Measurements from ENCODE around the gene SYCP2L.
"Not testable (repeated sequence)": the region's sequence is repeated elsewhere in the genome, so short reads cannot be mapped to it uniquely, and the experiment has no call there.

The SYCP2L gene

GRCh38 chr6:10880366-10880765 lies 6.5 kb upstream of the SYCP2L start:
- no peak for DNase-seq (ENCODE audit: low spot score)

GRCh38 chr6:10882253-10882630 lies 4.6 kb upstream of the SYCP2L start:
- not testable (repeated sequence) for DNase-seq (ENCODE audit: low spot score)

DNA sequence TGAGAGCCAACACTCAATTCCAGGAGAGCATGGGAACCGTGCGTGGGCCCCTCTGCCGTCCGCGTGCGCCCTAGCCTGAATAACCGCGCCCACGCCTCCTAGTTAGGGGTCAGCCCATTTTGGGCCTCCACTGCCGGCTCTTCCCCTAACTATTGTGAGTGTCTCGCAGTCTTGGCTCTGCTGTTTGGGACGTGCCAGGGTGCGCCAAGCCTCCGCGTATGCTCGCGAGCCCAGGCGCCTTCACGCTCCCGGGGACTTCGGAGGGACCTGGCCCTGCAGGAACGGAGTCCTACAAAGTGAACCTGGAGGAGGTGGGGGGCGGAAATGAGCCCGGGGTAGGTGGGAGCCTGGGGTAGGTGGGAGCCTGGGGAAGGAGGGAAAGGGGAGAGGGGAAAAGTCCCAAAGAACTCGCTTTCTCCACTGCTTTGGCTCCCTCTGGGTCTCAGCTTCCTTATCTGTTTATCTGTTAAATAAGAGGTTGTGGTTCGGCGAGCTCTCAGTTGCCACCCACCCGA lies 4.1 kb upstream of the SYCP2L start:
- DNase-seq (ENCODE audit: low spot score), result no peak

GRCh38 chr6:10883312-10884244 lies 3.3 kb upstream of the SYCP2L start:
- DNase-seq (ENCODE audit: low spot score), result no peak

GRCh38 chr6:10884245-10884972 lies 2.4 kb upstream of the SYCP2L start:
- DNase-seq (ENCODE audit: low spot score), result no peak

- DNase-seq (ENCODE audit: low spot score), result not testable (repeated sequence)
Measured at GRCh38 chr6:10886365-10886690, 524 bp upstream of the SYCP2L start.

DNA sequence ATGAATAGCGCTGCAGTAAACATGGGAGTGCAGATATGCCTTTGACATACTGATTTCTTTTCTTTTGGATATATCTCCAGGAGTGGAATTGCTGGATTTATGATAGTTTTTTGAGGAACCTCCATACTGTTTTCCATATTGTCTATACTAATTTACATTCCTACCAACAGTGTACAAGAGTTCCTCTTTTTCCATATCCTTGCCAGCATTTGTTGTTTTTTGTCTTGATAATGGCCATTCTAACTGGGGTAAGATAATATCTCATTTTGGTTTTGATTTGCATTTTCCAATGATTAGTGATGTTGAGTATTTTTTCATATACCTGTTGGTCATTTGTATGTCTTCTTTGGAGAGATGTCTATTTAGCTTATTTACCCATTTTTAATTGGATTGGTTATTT lies 3.3 kb downstream of the SYCP2L start:
- no peak for DNase-seq (ENCODE audit: low spot score)

GRCh38 chr6:10891960-10892359 lies 5.1 kb downstream of the SYCP2L start:
- no peak for DNase-seq (ENCODE audit: low spot score)

- no peak for DNase-seq (ENCODE audit: low spot score)
Measured at GRCh38 chr6:10894958-10895357, 8.1 kb downstream of the SYCP2L start.

- DNase-seq (ENCODE audit: low spot score), result no peak
Measured at GRCh38 chr6:10896691-10897090, 9.8 kb downstream of the SYCP2L start.

- no peak for DNase-seq (ENCODE audit: low spot score)
Measured at GRCh38 chr6:10901770-10902169, 14.9 kb downstream of the SYCP2L start.

- no peak for DNase-seq (ENCODE audit: low spot score)
Measured at GRCh38 chr6:10904015-10904414, 17.2 kb downstream of the SYCP2L start.

GRCh38 chr6:10908228-10908627 lies 21.4 kb downstream of the SYCP2L start:
- DNase-seq (ENCODE audit: low spot score), result no peak

GRCh38 chr6:10919520-10919919 lies 32.7 kb downstream of the SYCP2L start:
- DNase-seq (ENCODE audit: low spot score), result not testable (repeated sequence)

DNA sequence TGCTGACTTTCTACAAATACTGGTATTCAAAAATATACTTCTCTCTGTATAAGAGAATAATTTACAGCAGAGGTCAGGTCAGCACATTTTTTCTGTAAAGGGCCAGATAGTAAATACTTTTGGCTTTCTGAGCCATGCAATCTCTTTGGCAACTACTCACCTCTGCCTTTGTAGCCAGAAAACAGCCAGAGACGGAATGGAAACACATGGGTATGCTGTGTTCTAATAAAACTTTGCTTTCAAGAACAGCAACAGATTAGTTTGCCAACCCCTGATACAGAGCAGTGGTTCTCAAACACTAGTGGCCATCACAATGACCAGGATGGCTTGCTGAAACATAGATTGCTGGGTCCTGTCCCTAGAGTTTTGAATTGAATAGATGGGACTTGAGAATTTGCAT lies 46.3 kb downstream of the SYCP2L start:
- no peak for DNase-seq (ENCODE audit: low spot score)

GRCh38 chr6:10939840-10940239 lies 53.0 kb downstream of the SYCP2L start:
- no peak for DNase-seq (ENCODE audit: low spot score)

GRCh38 chr6:10945845-10946244 lies 59.0 kb downstream of the SYCP2L start:
- DNase-seq (ENCODE audit: low spot score), result no peak

DNA sequence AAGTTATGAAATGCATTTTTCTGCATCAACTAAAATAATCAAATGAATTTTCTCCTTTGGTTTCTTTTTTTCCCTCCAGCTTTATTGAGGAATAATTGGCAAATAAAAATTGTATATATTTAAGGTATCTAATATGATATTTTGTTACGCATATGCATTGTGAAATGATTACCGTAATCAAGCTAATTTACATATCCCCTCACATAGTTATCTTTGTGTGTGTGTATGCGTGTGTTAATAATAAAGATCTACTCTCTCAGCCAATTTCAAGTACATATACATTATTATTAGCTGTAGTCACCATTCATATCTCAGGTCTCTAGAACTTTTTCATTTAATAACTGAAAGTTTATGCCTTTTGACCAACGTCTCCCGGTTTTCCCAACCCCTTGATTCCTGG lies 61.1 kb downstream of the SYCP2L start:
- DNase-seq (ENCODE audit: low spot score), result no peak

- no peak for DNase-seq (ENCODE audit: low spot score)
Measured at GRCh38 chr6:10949579-10950490, 63.0 kb downstream of the SYCP2L start.

DNA sequence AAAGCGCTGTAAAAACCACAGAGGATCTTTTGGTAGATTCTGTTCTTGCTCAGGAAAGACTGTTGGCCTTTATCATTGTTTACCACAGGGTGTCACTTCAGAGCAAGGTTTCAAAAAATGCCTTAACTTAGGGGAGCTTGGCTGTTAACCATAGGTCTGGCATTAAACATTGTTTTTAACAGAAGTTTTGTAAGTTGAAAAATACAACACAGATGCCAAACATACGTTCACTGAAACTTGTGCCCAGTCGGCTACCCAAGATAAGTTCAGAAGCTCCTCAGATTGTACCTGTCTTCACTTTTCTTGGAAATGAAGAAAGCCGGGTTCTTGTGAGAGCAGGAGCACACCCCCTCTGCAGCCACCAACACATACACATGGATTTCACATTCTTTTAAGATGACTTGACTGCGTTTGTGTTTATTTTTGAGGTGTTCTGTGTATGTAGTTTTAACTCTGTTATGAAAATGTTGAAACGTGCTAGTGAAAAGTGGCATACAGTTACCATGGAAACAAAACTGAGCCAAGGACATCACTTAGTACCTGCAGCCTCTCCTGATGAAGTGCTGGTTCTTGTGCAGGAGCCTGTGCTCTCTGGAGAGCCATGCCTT lies 64.9 kb downstream of the SYCP2L start:
- peak; percentile 43 for DNase-seq (ENCODE audit: low spot score)

- peak; percentile 73 for DNase-seq (ENCODE audit: low spot score)
Measured at GRCh38 chr6:10954590-10955010, 67.7 kb downstream of the SYCP2L start.

DNA sequence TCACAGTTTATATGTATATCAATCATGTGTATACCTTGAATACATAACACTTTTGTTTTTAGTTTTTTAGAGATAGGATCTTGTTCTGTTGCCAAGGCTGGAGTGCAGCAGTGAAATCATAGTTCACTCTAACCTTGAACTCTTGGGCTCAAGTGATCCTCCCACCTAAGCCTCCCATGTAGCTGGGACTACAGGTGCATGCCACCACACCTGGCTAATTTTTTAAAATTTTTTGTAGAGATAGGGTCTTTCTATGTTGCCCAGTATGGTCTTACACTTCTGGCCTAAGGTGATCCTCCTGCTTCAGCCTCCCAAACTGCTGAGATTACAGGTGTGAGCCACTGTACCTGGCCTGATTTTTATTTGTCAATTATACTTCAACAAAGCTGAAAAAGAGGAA lies 69.9 kb downstream of the SYCP2L start:
- DNase-seq (ENCODE audit: low spot score), result no peak

All from kidney tubule cell (primary cell).